Measurements from ENCODE around the gene LRRC66. TPM values are rescaled to one million over a fixed set of nuclear protein-coding genes. Genes with fewer than 3 reads are reported as not detected.

Gene LRRC66
- total RNA-seq, 2 experiments from 2014 or later: 0.25 to 0.31 TPM

GRCh38 chr4:52036886-52037530 lies 16.8 kb upstream of the LRRC66 start:
- DNase-seq: no peak
- Mint-ChIP-seq H3K9me3 (no peaks in the 10 kb centered on the region), H3K27me3 (peaks cover 16% of the 10 kb centered on the region), H3K36me3 (no peaks in the 10 kb centered on the region), H3K27ac (peak overlapping the region; percentile 28), H3K4me1 (peaks cover 23% of the 10 kb centered on the region), H3K4me3 (peak overlapping the region; percentile 82)
- POLR2A ChIA-PET: interaction anchor here (1.0 kb wide), 1 partner anchor 194 kb away, joined by 4 read pairs; the partner anchor contains the start of gene DCUN1D4
- no peak for ATAC-seq (ENCODE audit: low read depth)

DNA sequence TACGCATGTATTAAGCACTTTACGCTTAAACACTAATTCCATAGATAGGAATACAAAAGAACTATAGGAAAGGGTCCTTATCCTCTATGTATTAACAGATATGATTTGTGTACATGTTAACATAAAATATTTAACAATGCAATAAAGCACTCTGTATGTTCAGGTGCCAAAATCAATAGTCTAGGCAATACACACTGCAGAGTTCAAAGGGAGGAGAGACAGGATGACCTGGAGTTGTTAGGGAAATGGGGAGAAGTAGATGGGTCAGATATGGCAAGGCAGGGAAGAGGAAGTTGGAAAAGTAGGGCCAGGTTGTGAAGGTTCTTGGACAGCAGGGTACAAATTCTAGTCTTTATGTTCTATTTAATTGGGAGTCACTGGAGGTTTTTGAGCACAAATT lies 15.0 kb upstream of the LRRC66 start:
- POLR2A ChIA-PET: no interaction called here
- H3K27me3 Mint-ChIP-seq: peaks cover 8% of the 10 kb centered on the region
- no peak for DNase-seq

DNA sequence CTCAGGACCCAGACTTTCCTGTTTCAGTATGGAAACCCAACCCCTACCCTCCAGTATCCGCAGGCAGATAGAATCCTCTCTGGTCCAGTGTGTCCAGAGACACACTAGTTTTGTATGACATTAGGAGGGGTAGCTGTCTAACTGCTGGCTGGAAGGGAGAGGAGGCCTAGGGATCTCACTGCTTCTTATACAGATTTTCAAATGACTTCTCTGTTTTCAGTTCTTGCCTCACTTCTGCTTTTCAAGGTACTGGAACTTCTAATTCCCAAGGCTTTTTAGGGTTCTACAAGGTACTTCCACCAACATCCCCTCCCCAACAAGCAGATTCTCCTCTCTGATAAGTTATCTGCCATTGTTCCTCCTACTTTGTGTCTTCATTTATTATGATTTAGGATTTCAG lies 11.8 kb upstream of the LRRC66 start:
- Mint-ChIP-seq H3K9me3 (no peaks in the 10 kb centered on the region), H3K36me3 (peaks cover 4% of the 10 kb centered on the region), H3K27me3 (no peaks in the 10 kb centered on the region), H3K4me1 (peaks cover 13% of the 10 kb centered on the region), H3K4me3 (no peak overlapping the region), H3K27ac (no peak overlapping the region)
- DNase-seq (no peak), ATAC-seq (ENCODE audit: low read depth) (no peak)
- POLR2A ChIA-PET: no interaction called here

More for the DNA sequence above, 15.0 kb upstream of the LRRC66 start:
- peaks cover 23% of the 10 kb centered on the region for H3K4me1 Mint-ChIP-seq
- no peak overlapping the region for H3K27ac Mint-ChIP-seq
- H3K4me3 Mint-ChIP-seq: no peak overlapping the region
- no peaks in the 10 kb centered on the region for H3K36me3 Mint-ChIP-seq
- ATAC-seq (ENCODE audit: low read depth): no peak
- no peaks in the 10 kb centered on the region for H3K9me3 Mint-ChIP-seq

GRCh38 chr4:52028970-52029369 lies 8.8 kb upstream of the LRRC66 start:
- Mint-ChIP-seq H3K27me3 (no peaks in the 10 kb centered on the region), H3K36me3 (peaks cover 4% of the 10 kb centered on the region), H3K4me1 (no peaks in the 10 kb centered on the region), H3K27ac (no peak overlapping the region), H3K9me3 (no peaks in the 10 kb centered on the region), H3K4me3 (no peak overlapping the region)
- POLR2A ChIA-PET: no interaction called here
- ATAC-seq (ENCODE audit: low read depth) (no peak), DNase-seq (no peak)

DNA sequence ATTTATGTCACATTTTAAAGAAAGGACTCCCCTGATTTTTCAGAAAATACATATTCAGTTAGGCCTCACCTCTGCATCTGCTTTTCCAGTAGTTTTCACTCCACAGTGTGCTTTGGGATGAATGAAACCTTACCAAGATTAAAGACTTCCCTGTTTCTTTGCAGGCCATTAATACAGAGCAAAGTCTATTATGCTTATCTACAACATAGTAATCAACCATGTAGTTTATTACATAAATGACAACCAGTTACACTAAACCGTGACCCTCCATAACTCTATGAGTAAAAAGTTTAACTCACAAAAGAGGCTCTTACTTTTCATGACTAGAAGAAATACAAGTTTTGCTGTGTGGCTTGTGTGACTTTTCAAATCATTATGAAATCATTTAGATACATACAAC lies 2.3 kb downstream of the LRRC66 start:
- H3K4me3 Mint-ChIP-seq: no peak overlapping the region
- no peaks in the 10 kb centered on the region for H3K36me3 Mint-ChIP-seq
- no peak overlapping the region for H3K27ac Mint-ChIP-seq
- DNase-seq: no peak
- no peaks in the 10 kb centered on the region for H3K27me3 Mint-ChIP-seq
- no peaks in the 10 kb centered on the region for H3K9me3 Mint-ChIP-seq
- no peaks in the 10 kb centered on the region for H3K4me1 Mint-ChIP-seq
- no peak for ATAC-seq (ENCODE audit: low read depth)
- POLR2A ChIA-PET: no interaction called here

- DNase-seq: no peak
- H3K27ac Mint-ChIP-seq: no peak overlapping the region
- no peaks in the 10 kb centered on the region for H3K36me3 Mint-ChIP-seq
- no peak for ATAC-seq (ENCODE audit: low read depth)
- H3K9me3 Mint-ChIP-seq: no peaks in the 10 kb centered on the region
- H3K4me3 Mint-ChIP-seq: no peak overlapping the region
- POLR2A ChIA-PET: no interaction called here
- no peaks in the 10 kb centered on the region for H3K4me1 Mint-ChIP-seq
- no peaks in the 10 kb centered on the region for H3K27me3 Mint-ChIP-seq
Observed at GRCh38 chr4:52016981-52017380, 3.2 kb downstream of the LRRC66 start.

DNA sequence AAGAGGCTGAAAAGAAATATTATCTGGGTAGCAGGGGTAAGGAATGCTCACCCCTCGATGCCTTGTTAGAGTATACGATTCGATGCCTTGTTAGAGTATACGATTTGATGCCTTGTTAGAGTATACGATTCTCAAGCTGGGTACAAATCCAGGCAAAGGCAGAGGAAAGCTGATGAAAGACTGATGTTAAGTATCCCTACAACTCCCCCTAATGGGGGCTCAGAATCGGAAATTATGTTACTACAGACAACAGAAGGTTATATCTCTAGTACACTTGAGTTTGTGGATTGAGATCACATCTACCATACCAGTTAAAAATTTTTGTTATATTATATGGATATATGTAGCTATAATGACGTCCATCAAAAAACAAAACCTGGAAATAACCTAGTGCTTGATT lies 4.8 kb downstream of the LRRC66 start:
- Mint-ChIP-seq H3K4me3 (no peak overlapping the region), H3K9me3 (no peaks in the 10 kb centered on the region), H3K4me1 (peaks cover 4% of the 10 kb centered on the region), H3K27ac (no peak overlapping the region), H3K36me3 (no peaks in the 10 kb centered on the region), H3K27me3 (no peaks in the 10 kb centered on the region)
- POLR2A ChIA-PET: no interaction called here
- DNase-seq: no peak
- ATAC-seq (ENCODE audit: low read depth): no peak

DNA sequence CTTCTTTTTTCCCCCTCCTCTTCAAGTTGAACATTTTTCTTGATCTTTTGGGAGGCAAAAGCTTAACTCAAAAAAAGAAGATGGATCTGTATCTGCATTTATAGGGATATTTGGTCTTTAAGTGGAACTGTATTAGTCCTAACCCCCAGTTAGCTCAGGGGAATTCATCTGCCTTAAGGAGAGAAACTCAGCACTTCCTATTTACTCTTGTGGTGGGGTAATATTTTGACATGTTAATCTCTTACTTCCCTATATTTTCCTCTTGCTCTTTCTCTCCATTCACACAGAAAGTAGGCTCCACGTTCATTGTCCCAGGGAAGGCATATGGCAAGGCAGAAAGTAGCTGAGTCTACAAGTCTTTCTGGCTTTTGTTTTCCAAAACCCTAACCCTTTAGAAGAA lies 5.3 kb downstream of the LRRC66 start:
- H3K36me3 Mint-ChIP-seq: no peaks in the 10 kb centered on the region
- H3K27ac Mint-ChIP-seq: no peak overlapping the region
- H3K4me3 Mint-ChIP-seq: no peak overlapping the region
- H3K27me3 Mint-ChIP-seq: no peaks in the 10 kb centered on the region
- DNase-seq (no peak), ATAC-seq (ENCODE audit: low read depth) (no peak)
- POLR2A ChIA-PET: no interaction called here
- H3K9me3 Mint-ChIP-seq: no peaks in the 10 kb centered on the region
- peaks cover 4% of the 10 kb centered on the region for H3K4me1 Mint-ChIP-seq

DNA sequence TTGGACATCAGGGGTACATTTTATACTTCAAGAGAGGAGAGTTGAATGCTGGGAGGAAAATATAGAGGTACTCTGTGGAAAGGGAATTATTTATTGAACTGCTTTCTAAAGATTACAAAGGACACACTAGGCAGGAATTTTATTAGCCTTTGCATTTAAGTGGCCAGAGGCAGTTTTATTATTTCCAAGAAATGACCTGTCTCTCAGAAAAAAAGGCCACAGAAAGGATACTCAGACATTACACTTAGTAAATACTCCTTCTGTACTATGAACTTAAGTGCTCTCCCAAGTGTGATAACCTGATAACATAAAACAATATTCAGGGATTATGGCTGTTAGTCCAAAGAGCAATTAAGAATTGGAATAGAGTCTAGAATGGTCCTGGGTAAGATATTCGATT lies 7.5 kb downstream of the LRRC66 start:
- ATAC-seq (ENCODE audit: low read depth) (no peak), DNase-seq (no peak)
- no peaks in the 10 kb centered on the region for H3K27me3 Mint-ChIP-seq
- H3K9me3 Mint-ChIP-seq: no peaks in the 10 kb centered on the region
- no peaks in the 10 kb centered on the region for H3K36me3 Mint-ChIP-seq
- H3K4me1 Mint-ChIP-seq: peaks cover 4% of the 10 kb centered on the region
- H3K4me3 Mint-ChIP-seq: no peak overlapping the region
- POLR2A ChIA-PET: no interaction called here
- H3K27ac Mint-ChIP-seq: no peak overlapping the region

DNA sequence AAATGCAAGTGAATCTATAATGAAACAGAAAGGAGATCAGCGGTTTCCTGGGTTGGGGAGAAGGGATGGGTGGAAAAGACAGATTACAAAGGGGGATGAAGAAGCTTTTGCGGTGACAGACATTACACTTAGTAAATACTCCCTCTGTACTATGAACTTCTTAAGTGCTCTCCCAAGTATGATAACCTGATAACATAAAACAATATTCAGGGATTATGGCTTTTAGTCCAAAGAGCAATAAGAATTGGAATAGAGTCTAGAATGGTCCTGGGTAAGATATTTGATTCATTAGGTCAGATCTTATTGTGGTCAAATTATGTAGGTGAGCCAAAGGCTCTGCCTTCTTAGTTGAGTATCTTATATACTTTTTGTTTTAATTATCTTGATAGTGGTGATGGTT lies 9.2 kb downstream of the LRRC66 start:
- no peaks in the 10 kb centered on the region for H3K36me3 Mint-ChIP-seq
- H3K4me3 Mint-ChIP-seq: no peak overlapping the region
- no peak overlapping the region for H3K27ac Mint-ChIP-seq
- ATAC-seq (ENCODE audit: low read depth) (no peak), DNase-seq (no peak)
- no peaks in the 10 kb centered on the region for H3K9me3 Mint-ChIP-seq
- POLR2A ChIA-PET: no interaction called here
- peaks cover 4% of the 10 kb centered on the region for H3K4me1 Mint-ChIP-seq
- H3K27me3 Mint-ChIP-seq: no peaks in the 10 kb centered on the region

DNA sequence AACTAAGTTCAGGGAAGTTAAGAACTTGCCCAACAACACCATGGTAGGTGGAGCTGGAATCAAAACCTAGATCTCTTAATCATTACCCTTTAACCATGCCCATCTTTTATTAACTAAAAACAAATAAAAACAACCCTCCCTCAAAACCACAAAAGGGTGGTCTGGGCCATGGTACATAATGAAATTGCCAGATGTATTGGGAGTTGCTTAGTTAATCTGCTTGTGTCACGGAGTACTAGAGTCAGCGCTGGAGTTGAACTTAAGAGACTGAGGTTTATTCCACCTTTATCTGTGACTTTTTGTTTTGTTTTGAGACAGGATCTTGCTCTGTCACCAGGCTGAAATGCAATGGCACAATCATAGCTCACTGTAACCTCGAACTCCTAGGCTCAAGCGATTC lies 13.3 kb downstream of the LRRC66 start:
- Mint-ChIP-seq H3K4me3 (no peak overlapping the region), H3K27ac (no peak overlapping the region), H3K36me3 (no peaks in the 10 kb centered on the region), H3K27me3 (no peaks in the 10 kb centered on the region), H3K9me3 (no peaks in the 10 kb centered on the region), H3K4me1 (peaks cover 4% of the 10 kb centered on the region)
- POLR2A ChIA-PET: no interaction called here
- no peak for DNase-seq
- ATAC-seq (ENCODE audit: low read depth): no peak

DNA sequence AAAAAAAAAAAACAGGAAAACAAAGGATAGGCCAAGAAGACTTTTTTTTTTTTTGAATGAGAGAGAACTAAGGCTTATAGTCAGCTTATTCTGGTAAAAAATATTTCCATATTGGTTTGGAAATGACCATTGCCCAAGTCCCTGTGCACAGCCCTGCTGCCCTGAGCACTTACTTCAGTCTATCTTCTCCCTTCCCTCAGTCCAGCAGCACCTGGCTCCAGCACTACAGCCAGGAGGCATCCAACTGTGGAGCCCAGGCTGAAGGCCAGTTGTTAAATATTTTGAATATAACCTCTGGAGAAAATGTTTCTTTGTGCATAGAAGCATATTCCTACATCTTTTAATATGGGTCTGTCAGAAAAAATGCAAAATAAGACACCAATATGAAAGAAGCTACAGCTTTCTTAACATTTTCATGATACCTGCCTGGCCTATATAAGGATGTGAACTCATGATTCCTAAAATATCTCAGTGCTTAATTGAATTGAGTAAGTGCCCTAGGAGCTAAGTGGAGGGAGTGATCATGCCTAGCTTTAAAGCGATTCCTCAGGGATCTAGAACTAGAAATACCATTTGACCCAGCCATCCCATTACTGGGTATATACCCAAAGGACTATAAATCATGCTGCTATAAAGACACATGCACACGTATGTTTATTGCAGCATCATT lies 14.4 kb downstream of the LRRC66 start:
- ATAC-seq (ENCODE audit: low read depth) (no peak), DNase-seq (no peak)
- Mint-ChIP-seq H3K27ac (no peak overlapping the region), H3K4me1 (no peaks in the 10 kb centered on the region), H3K9me3 (no peaks in the 10 kb centered on the region), H3K4me3 (no peak overlapping the region), H3K36me3 (no peaks in the 10 kb centered on the region), H3K27me3 (no peaks in the 10 kb centered on the region)
- POLR2A ChIA-PET: no interaction called here

- POLR2A ChIA-PET: no interaction called here
- Mint-ChIP-seq H3K27ac (no peak overlapping the region), H3K4me3 (no peak overlapping the region), H3K27me3 (no peaks in the 10 kb centered on the region), H3K4me1 (no peaks in the 10 kb centered on the region), H3K9me3 (no peaks in the 10 kb centered on the region), H3K36me3 (no peaks in the 10 kb centered on the region)
- no peak for ATAC-seq (ENCODE audit: low read depth)
- no peak for DNase-seq
Observed at GRCh38 chr4:52004414-52004813, 15.7 kb downstream of the LRRC66 start.

DNA sequence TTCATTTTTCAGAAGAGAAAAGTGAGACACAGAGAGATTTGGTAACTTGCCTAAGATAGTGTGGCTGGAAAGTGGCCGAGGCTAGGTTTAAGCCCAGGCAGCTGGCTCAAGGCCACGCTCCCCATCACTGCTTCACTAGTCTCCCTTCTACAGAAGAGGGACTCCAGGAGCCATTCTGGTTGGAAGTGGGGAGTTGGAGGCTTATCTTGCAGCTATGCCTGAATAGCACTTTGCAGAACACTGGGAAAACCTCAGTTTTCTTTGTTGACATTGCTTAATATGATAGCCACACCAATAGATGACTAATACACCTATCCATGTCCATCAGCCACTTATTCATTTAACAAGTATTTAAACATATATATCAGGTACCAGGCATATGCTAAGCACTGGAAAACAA lies 18.5 kb downstream of the LRRC66 start:
- Mint-ChIP-seq H3K27me3 (no peaks in the 10 kb centered on the region), H3K9me3 (no peaks in the 10 kb centered on the region), H3K4me3 (no peak overlapping the region), H3K36me3 (no peaks in the 10 kb centered on the region), H3K27ac (no peak overlapping the region), H3K4me1 (no peaks in the 10 kb centered on the region)
- POLR2A ChIA-PET: no interaction called here
- DNase-seq (no peak), ATAC-seq (ENCODE audit: low read depth) (no peak)
